HEK293T (cell line): ENCODE measurements around the gene DNAJB12.

ENCODE experiments used
- CTCF ChIA-PET: fragments of 350-600 bp; formaldehyde crosslinking; extraction: SDS; loops from one replicate; lab custom pipeline; 2021; ENCODE audit warnings: antibody characterized with exemption, inconsistent platforms; lab: Yijun Ruan, JAX
- POLR2A ChIA-PET: fragments of 350-600 bp; formaldehyde crosslinking; extraction: SDS; loops from one replicate; lab custom pipeline; 2020; ENCODE audit warnings: antibody characterized with exemption, inconsistent platforms; lab: Yijun Ruan, JAX
- DNase-seq: peaks from one replicate; pipeline ENCODE4 v3.0.0; 2012; ENCODE audit warnings: mixed read lengths; ENCODE audit errors: extremely low spot score
- ARNT ChIP-seq: fragments of 450-650 bp; IDR thresholded peaks from 2 replicates; pipeline ENCODE4 v1.6.1; 2017; ENCODE audit warnings: mild to moderate bottlenecking
- BHLHE40 ChIP-seq: fragments of 450-650 bp; IDR thresholded peaks from 2 replicates; pipeline ENCODE4 v1.6.1; 2016; ENCODE audit warnings: mild to moderate bottlenecking, moderate library complexity, borderline replicate concordance
- CTBP1 ChIP-seq: fragments of 450-650 bp; IDR thresholded peaks from 2 replicates; pipeline ENCODE4 v1.6.1; 2016; ENCODE audit warnings: borderline replicate concordance
- ELF4 ChIP-seq: fragments of 450-650 bp; IDR thresholded peaks from 2 replicates; pipeline ENCODE4 v1.6.1; 2017; ENCODE audit warnings: antibody characterized with exemption
- HDGF ChIP-seq: fragments of 450-650 bp; IDR thresholded peaks from 2 replicates; pipeline ENCODE4 v1.6.1; 2017; ENCODE audit warnings: antibody characterized with exemption, borderline replicate concordance
- L3MBTL2 ChIP-seq: fragments of 450-650 bp; conservative IDR thresholded peaks from 2 replicates; pipeline ENCODE4 v1.6.1; 2016; ENCODE audit warnings: mild to moderate bottlenecking
- LEF1 ChIP-seq: fragments of 450-650 bp; IDR thresholded peaks from 2 replicates; pipeline ENCODE4 v1.6.1; 2017; ENCODE audit warnings: mild to moderate bottlenecking, borderline replicate concordance
- PKNOX1 ChIP-seq: fragments of 450-650 bp; IDR thresholded peaks from 2 replicates; pipeline ENCODE4 v1.6.1; 2016
- SP1 ChIP-seq: fragments of 450-650 bp; IDR thresholded peaks from 2 replicates; pipeline ENCODE4 v1.6.1; 2017
- SUZ12 ChIP-seq: fragments of 450-650 bp; IDR thresholded peaks from 2 replicates; pipeline ENCODE4 v1.6.1; 2016; ENCODE audit warnings: mild to moderate bottlenecking
- TARDBP ChIP-seq: fragments of 450-650 bp; IDR thresholded peaks from 2 replicates; pipeline ENCODE4 v1.6.1; 2016
- ZNF384 ChIP-seq: fragments of 450-650 bp; IDR thresholded peaks from 2 replicates; pipeline ENCODE4 v1.6.1; 2016

DNAJB12 gene

GRCh38 chr10:72285972-72286521, 68.7 kb downstream of the DNAJB12 start:
- ChIA-PET CTCF (no interaction called here), POLR2A (interaction anchor here (0.9 to 1.4 kb wide), 3 partner anchors 9 to 13 kb away, joined by 5 to 7 read pairs (median 5); no protein-coding TSS in a partner anchor)
- DNase-seq: no peak
- TF ChIP-seq TARDBP: no peak
- TF ChIP-seq SP1: no peak
- TF ChIP-seq BHLHE40: no peak
- TF ChIP-seq PKNOX1: no peak
- no peak for TF ChIP-seq ELF4
- TF ChIP-seq HDGF: no peak
- no peak for TF ChIP-seq SUZ12
- no peak for TF ChIP-seq CTBP1
- TF ChIP-seq ZNF384: no peak
- TF ChIP-seq LEF1: no peak

- POLR2A ChIA-PET: interaction anchor here (0.7 to 12.9 kb wide), 4 partner anchors 8 to 41 kb away, joined by 3 to 517 read pairs (median 6); partner anchors contain the start of gene DDIT4
- CTCF ChIA-PET: interaction anchor here (0.5 kb wide), 1 partner anchor 42 kb away, joined by 3 read pairs; no protein-coding TSS in a partner anchor
- no peak for TF ChIP-seq SP1
- TF ChIP-seq CTBP1: no peak
- TF ChIP-seq L3MBTL2: no peak
- TF ChIP-seq ARNT: no peak
- DNase-seq: no peak
These were observed 71.6 kb downstream of the DNAJB12 start for GRCh38 chr10:72283131-72283530.
